Hepatocyte (in vitro differentiated cells): ENCODE measurements around the gene MTRF1. TPM values are rescaled to one million over a fixed set of nuclear protein-coding genes. Genes with fewer than 3 reads are reported as not detected.
A peak's percentile ranks its signal among the peaks of the same experiment; 100 is the strongest.

Experiments
- DNase-seq: peaks from one replicate; pipeline ENCODE4 v3.0.0-alpha.2; 2016; ENCODE audit warnings: low spot score
- H2AFZ ChIP-seq: fragments of 200-600 bp; sonication (generic); 2 replicates; pipeline ENCODE4 v1.6.0; 2016; ENCODE audit warnings: antibody characterized with exemption, mild to moderate bottlenecking
- H3K27ac ChIP-seq: fragments of 200-600 bp; sonication (generic); 2 replicates; pipeline ENCODE4 v1.5.1; 2016; ENCODE audit warnings: mild to moderate bottlenecking
- H3K27me3 ChIP-seq: fragments of 200-600 bp; sonication (generic); 2 replicates; pipeline ENCODE4 v1.6.1; 2016
- H3K36me3 ChIP-seq: fragments of 200-600 bp; sonication (generic); replicated peaks from 2 replicates; pipeline ENCODE4 v1.5.1; 2016; ENCODE audit warnings: low read depth; ENCODE audit not compliant: insufficient read depth
- H3K4me1 ChIP-seq: fragments of 200-600 bp; sonication (generic); 2 replicates; pipeline ENCODE4 v1.5.1; 2016; ENCODE audit warnings: mild to moderate bottlenecking, moderate library complexity; ENCODE audit not compliant: insufficient read depth
- H3K4me2 ChIP-seq: fragments of 200-600 bp; sonication (generic); 2 replicates; pipeline ENCODE4 v1.6.0; 2016
- H3K4me3 ChIP-seq: fragments of 200-600 bp; sonication (generic); 2 replicates; pipeline ENCODE4 v1.5.1; 2016; ENCODE audit warnings: mild to moderate bottlenecking
- H3K79me2 ChIP-seq: fragments of 200-600 bp; sonication (generic); 2 replicates; pipeline ENCODE4 v1.6.0; 2017; ENCODE audit warnings: mild to moderate bottlenecking
- H3K9me2 ChIP-seq: fragments of 200-600 bp; sonication (generic); replicated peaks from 2 replicates; pipeline ENCODE4 v1.6.0; 2017; ENCODE audit warnings: mild to moderate bottlenecking; ENCODE audit not compliant: insufficient read depth
- H3K9me3 ChIP-seq: fragments of 200-600 bp; sonication (generic); 2 replicates; pipeline ENCODE4 v1.5.1; 2016; ENCODE audit warnings: low read depth, mild to moderate bottlenecking
- H4K20me1 ChIP-seq: fragments of 200-600 bp; sonication (generic); 2 replicates; pipeline ENCODE4 v1.6.0; 2016; ENCODE audit warnings: mild to moderate bottlenecking; ENCODE audit not compliant: insufficient read depth, poor library complexity, severe bottlenecking
- EZH2 ChIP-seq: fragments of 200-600 bp; sonication (generic); IDR thresholded peaks from 2 replicates; pipeline ENCODE4 v1.6.1; 2016; ENCODE audit warnings: antibody characterized with exemption, mild to moderate bottlenecking, borderline replicate concordance
- EZH2phosphoT487 ChIP-seq: fragments of 200-600 bp; sonication (generic); IDR thresholded peaks from one replicate; pipeline ENCODE4 v1.6.1; 2018; ENCODE audit warnings: antibody characterized with exemption, mild to moderate bottlenecking, low read depth, moderate library complexity; ENCODE audit not compliant: unreplicated experiment, severe bottlenecking
- WGBS: methylation state at CpG from one replicate; pipeline ENCODE4 v1.1.6; 2016; ENCODE audit warnings: low lambda C conversion rate; ENCODE audit errors: missing lambda C conversion rate; 5-methylcytosine and 5-hydroxymethylcytosine counted together
- polyA plus RNA-seq: library from polyadenylated mRNA; unstranded; fragments of >200 nt; fragmentation: Nextera tagmentation; extraction: Ambion mirVana; gene quantifications from 2 replicates; pipeline ENCODE4 v1.2.1, GENCODE V29; 2016
- total RNA-seq: library from RNA; depleted of rRNA; stranded (reverse); fragments of >200 nt; gene quantifications from 2 replicates; pipeline ENCODE4 v1.2.3, GENCODE V29; 2014
- TF ChIP-seq, protein P1 (sequence below): fragments of 200-600 bp; sonication (generic); IDR thresholded peaks from 2 replicates; pipeline ENCODE4 v1.5.1; 2016; ENCODE audit warnings: antibody characterized with exemption, mild to moderate bottlenecking; ENCODE audit not compliant: poor library complexity

The MTRF1 gene, protein sequence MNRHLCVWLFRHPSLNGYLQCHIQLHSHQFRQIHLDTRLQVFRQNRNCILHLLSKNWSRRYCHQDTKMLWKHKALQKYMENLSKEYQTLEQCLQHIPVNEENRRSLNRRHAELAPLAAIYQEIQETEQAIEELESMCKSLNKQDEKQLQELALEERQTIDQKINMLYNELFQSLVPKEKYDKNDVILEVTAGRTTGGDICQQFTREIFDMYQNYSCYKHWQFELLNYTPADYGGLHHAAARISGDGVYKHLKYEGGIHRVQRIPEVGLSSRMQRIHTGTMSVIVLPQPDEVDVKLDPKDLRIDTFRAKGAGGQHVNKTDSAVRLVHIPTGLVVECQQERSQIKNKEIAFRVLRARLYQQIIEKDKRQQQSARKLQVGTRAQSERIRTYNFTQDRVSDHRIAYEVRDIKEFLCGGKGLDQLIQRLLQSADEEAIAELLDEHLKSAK
- total RNA-seq (11.3 and 18.5 TPM in 2 replicates), polyA plus RNA-seq (10.4 and 11.8 TPM in 2 replicates)

DNA sequence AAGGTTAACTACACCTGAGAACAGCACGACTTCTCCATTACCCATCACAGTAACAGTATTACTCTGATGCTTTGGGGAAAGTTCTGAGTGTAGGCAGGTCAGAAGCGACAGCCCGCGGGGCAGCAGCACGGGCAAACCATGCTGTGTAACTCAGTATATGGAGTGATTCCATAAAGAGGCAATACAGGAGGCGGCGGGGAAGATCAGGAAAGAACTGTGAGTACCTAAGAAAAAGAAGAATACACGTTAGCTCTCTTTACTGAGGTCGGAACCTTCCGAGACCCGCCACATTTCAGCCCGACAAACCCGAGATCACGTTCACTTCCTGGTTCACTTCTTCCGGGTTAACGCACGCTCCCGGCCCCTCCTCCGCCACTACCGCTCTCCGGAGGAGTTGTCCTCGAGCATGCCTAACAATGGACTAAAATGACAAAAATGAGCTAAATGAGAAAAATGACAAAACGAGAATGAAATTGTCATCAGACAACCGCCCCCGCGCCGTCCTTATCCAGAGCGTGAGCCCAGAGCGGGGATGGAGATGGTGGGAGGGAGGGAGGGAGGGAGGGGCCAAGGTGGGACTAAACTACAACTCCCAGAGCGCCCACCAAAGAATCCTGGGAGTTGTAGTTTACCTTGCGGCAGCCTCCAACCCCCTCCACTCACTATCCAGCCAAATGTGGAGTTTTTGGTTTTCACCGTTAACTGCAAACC, at the start of gene MTRF1:
Gene MTRF1 (minus strand): TSS at position 316 of the 711 bp plus-strand sequence. CDS start 2,669 bp downstream, outside the sequence.
- TF ChIP-seq, protein P1, sequence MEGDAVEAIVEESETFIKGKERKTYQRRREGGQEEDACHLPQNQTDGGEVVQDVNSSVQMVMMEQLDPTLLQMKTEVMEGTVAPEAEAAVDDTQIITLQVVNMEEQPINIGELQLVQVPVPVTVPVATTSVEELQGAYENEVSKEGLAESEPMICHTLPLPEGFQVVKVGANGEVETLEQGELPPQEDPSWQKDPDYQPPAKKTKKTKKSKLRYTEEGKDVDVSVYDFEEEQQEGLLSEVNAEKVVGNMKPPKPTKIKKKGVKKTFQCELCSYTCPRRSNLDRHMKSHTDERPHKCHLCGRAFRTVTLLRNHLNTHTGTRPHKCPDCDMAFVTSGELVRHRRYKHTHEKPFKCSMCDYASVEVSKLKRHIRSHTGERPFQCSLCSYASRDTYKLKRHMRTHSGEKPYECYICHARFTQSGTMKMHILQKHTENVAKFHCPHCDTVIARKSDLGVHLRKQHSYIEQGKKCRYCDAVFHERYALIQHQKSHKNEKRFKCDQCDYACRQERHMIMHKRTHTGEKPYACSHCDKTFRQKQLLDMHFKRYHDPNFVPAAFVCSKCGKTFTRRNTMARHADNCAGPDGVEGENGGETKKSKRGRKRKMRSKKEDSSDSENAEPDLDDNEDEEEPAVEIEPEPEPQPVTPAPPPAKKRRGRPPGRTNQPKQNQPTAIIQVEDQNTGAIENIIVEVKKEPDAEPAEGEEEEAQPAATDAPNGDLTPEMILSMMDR, result no peak
- TF ChIP-seq EZH2phosphoT487, result no peak
- TF ChIP-seq EZH2, result no peak
- Histone ChIP-seq H3K79me2 (peaks cover 3% of the 10 kb centered on the region), H3K27ac (peak within 1 kb of the TSS; percentile 75), H3K9me2 (no peaks in the 10 kb centered on the region), H3K4me1 (no peaks in the 10 kb centered on the region), H3K4me2 (peak within 1 kb of the TSS; percentile 77), H3K9me3 (no peaks in the 10 kb centered on the region), H2AFZ (peak within 1 kb of the TSS; percentile 97), H3K36me3 (no peaks in the 10 kb centered on the region), H3K4me3 (peak within 1 kb of the TSS; percentile 93), H3K27me3 (no peaks in the 10 kb centered on the region), H4K20me1 (no peaks in the 10 kb centered on the region)
- WGBS, result 2% methylated on average over 31 of the region's 32 CpGs
- DNase-seq, result peak; percentile 85

- no peaks in the 10 kb centered on the region for H3K27me3 ChIP-seq
- no peaks in the 10 kb centered on the region for H3K9me2 ChIP-seq
- no peak overlapping the region for H2AFZ ChIP-seq
- peak overlapping the region; percentile 100 for H3K4me3 ChIP-seq
- H3K4me1 ChIP-seq, result peaks cover 16% of the 10 kb centered on the region
- peaks cover 68% of the 10 kb centered on the region for H3K79me2 ChIP-seq
- TF ChIP-seq EZH2 (no peak), EZH2phosphoT487 (no peak)
- TF ChIP-seq, protein P1, result no peak
- H3K4me2 ChIP-seq, result peak overlapping the region; percentile 77
- DNase-seq, result no peak
- 35% methylated on average over 5 of the region's 5 CpGs for WGBS
- H3K27ac ChIP-seq, result no peak overlapping the region
- no peaks in the 10 kb centered on the region for H3K9me3 ChIP-seq
- peaks cover 30% of the 10 kb centered on the region for H4K20me1 ChIP-seq
- no peaks in the 10 kb centered on the region for H3K36me3 ChIP-seq
Observed at GRCh38 chr13:41313117-41313516, 49.7 kb upstream of the MTRF1 start.

GRCh38 chr13:41312176-41312500, 48.8 kb upstream of the MTRF1 start:
- Histone ChIP-seq H3K27ac (peak overlapping the region; percentile 97), H3K9me2 (no peaks in the 10 kb centered on the region), H4K20me1 (peaks cover 29% of the 10 kb centered on the region), H3K9me3 (no peaks in the 10 kb centered on the region), H3K4me1 (peaks cover 13% of the 10 kb centered on the region), H3K4me3 (peak overlapping the region; percentile 100), H2AFZ (peak overlapping the region; percentile 77), H3K36me3 (no peaks in the 10 kb centered on the region), H3K4me2 (peak overlapping the region; percentile 77), H3K27me3 (no peaks in the 10 kb centered on the region), H3K79me2 (peaks cover 58% of the 10 kb centered on the region)
- peak; percentile 41 for DNase-seq
- WGBS, result 1% methylated on average over 11 of the region's 11 CpGs
- TF ChIP-seq EZH2 (no peak), EZH2phosphoT487 (no peak)
